ENCODE measurements around the gene SFMBT2.

Gene SFMBT2

DNA sequence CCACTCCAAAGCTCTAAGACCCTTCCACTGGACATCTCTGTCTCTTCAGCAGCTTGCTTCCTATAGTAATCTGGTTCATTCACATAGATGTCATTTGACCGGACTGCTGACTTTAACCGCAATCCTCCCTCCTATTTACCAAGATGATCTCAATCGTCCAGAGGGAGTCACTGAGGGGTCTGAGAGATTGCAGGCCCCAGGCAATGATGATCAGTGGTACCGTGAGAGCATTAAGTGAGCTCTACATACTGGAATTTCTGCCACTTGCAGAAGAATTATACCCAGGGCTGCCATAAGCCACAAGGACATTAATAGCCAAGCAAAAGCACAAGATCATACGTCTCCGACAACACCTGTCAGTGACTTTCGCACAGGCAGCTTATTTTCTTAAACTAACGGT lies 245.9 kb downstream of the SFMBT2 start:
- H3K36me3 ChIP-seq (ENCODE audit: control insufficient read depth in 2 of 2, insufficient read depth in 2 of 2, low read length in 2 of 2) = peaks cover 2 to 14% of the 10 kb centered on the region in 2 donors
- peaks cover 0 to 4% of the 10 kb centered on the region in 2 donors for H3K9me3 ChIP-seq (ENCODE audit: control insufficient read depth in 2 of 2, low read length in 2 of 2)
- H3K9ac ChIP-seq (ENCODE audit: low read depth in 1 of 2, low read length in 2 of 2) = no peak overlapping the region
- no peaks in the 10 kb centered on the region for H3K27me3 ChIP-seq (ENCODE audit: control insufficient read depth in 2 of 2, insufficient read depth in 2 of 2, low read length in 2 of 2)
- H3K4me3 ChIP-seq (ENCODE audit: low read length in 2 of 2) = no peak overlapping the region
- no peaks in the 10 kb centered on the region for H3K4me1 ChIP-seq (ENCODE audit: control insufficient read depth in 2 of 2, insufficient read depth in 2 of 2, low read length in 2 of 2)
- H3K27ac ChIP-seq (ENCODE audit: low read depth in 2 of 2, low read length in 2 of 2) = no peak overlapping the region

DNA sequence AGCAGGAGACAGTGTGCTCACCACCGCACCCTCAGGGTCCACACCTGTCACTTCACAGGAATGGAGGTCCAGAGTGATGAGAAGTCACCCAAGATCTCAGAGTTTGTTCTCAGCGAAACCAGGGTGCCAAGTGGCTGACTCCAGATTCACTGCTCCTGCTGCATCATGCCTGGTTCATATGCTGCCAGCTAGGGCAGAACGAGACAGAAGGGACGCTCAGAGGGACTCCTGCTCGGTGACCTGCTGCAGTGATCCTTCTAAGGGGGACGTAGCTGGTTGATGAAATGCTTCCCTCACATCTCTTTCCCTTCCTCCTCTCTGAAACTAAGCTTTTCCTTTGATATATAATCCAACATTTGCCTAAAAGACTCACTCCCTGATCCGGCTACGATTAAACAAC lies 248.5 kb downstream of the SFMBT2 start:
- Histone ChIP-seq H3K27ac (ENCODE audit: low read depth in 2 of 2, low read length in 2 of 2) (no peak overlapping the region), H3K9me3 (ENCODE audit: control insufficient read depth in 2 of 2, low read length in 2 of 2) (peaks cover 0 to 2% of the 10 kb centered on the region in 2 donors), H3K36me3 (ENCODE audit: control insufficient read depth in 2 of 2, insufficient read depth in 2 of 2, low read length in 2 of 2) (peaks cover 0 to 14% of the 10 kb centered on the region in 2 donors), H3K4me3 (ENCODE audit: low read length in 2 of 2) (no peak overlapping the region), H3K27me3 (ENCODE audit: control insufficient read depth in 2 of 2, insufficient read depth in 2 of 2, low read length in 2 of 2) (no peaks in the 10 kb centered on the region), H3K9ac (ENCODE audit: low read depth in 1 of 2, low read length in 2 of 2) (no peak overlapping the region), H3K4me1 (ENCODE audit: control insufficient read depth in 2 of 2, insufficient read depth in 2 of 2, low read length in 2 of 2) (no peaks in the 10 kb centered on the region)

DNA sequence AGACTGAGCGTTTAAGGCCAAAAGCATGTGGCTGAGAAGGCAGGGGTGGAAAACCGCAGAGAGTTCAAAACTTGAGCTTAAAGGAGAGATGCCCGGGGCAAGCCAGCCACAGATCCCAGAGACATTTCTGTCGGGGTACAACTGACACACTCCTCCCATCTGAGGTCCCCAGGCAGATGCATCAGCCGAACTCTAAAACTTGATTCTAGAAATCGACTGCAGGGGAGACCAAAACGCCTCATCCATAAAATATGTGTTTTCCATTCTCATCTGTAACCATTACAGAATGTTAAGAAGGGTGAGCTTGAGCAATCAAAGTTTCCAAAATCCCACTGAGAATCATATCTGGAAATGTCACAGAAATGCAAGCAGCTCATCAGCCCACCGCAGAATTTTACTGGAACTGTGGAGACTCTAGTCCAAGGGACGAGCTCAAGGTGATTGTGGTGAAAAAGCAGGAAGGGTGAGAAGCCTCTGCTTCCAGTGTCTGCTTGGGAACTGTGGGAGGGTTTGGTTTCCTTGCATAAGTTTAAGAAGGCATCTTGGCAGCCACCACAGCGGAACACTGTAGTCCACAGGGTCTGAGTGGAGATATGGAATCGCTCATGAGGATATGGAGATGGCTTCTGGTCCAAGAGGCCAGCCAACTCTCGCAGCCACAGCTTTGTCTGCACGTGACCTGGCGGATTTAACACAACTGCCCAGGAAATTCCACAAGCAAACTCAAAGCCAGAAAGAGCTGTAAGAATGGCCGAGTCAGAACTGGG lies 249.2 kb downstream of the SFMBT2 start:
- no peak overlapping the region for H3K27ac ChIP-seq (ENCODE audit: low read depth in 2 of 2, low read length in 2 of 2)
- H3K9me3 ChIP-seq (ENCODE audit: control insufficient read depth in 2 of 2, low read length in 2 of 2) = peaks cover 0 to 2% of the 10 kb centered on the region in 2 donors
- H3K4me1 ChIP-seq (ENCODE audit: control insufficient read depth in 2 of 2, insufficient read depth in 2 of 2, low read length in 2 of 2) = no peaks in the 10 kb centered on the region
- H3K27me3 ChIP-seq (ENCODE audit: control insufficient read depth in 2 of 2, insufficient read depth in 2 of 2, low read length in 2 of 2) = no peaks in the 10 kb centered on the region
- no peak overlapping the region for H3K9ac ChIP-seq (ENCODE audit: low read depth in 1 of 2, low read length in 2 of 2)
- H3K36me3 ChIP-seq (ENCODE audit: control insufficient read depth in 2 of 2, insufficient read depth in 2 of 2, low read length in 2 of 2) = peaks cover 0 to 14% of the 10 kb centered on the region in 2 donors
- H3K4me3 ChIP-seq (ENCODE audit: low read length in 2 of 2) = no peak overlapping the region

DNA sequence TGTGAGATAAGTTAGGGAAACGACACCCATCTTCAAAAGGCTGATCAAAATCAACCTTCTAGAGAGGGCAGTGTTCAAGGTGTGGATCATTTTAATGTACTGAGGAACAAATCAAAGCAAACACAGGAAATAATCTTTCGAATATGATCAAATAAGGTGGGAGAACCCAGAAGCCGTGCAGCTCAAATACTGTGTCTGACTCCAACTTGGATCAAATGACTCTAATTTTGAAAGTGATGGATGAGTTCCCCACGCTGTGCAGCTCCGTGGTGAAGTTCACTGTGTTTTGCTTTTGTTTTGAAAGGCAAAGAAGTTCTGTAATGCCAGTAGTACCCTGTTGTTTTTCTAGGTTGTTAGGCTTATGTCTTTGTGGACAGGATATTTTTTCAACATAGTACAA lies 250.9 kb downstream of the SFMBT2 start:
- peaks cover 0 to 12% of the 10 kb centered on the region in 2 donors for H3K36me3 ChIP-seq (ENCODE audit: control insufficient read depth in 2 of 2, insufficient read depth in 2 of 2, low read length in 2 of 2)
- H3K4me3 ChIP-seq (ENCODE audit: low read length in 2 of 2) = no peak overlapping the region
- no peaks in the 10 kb centered on the region for H3K4me1 ChIP-seq (ENCODE audit: control insufficient read depth in 2 of 2, insufficient read depth in 2 of 2, low read length in 2 of 2)
- H3K9me3 ChIP-seq (ENCODE audit: control insufficient read depth in 2 of 2, low read length in 2 of 2) = peaks cover 0 to 2% of the 10 kb centered on the region in 2 donors
- H3K27ac ChIP-seq (ENCODE audit: low read depth in 2 of 2, low read length in 2 of 2) = no peak overlapping the region
- no peak overlapping the region for H3K9ac ChIP-seq (ENCODE audit: low read depth in 1 of 2, low read length in 2 of 2)
- H3K27me3 ChIP-seq (ENCODE audit: control insufficient read depth in 2 of 2, insufficient read depth in 2 of 2, low read length in 2 of 2) = no peaks in the 10 kb centered on the region

DNA sequence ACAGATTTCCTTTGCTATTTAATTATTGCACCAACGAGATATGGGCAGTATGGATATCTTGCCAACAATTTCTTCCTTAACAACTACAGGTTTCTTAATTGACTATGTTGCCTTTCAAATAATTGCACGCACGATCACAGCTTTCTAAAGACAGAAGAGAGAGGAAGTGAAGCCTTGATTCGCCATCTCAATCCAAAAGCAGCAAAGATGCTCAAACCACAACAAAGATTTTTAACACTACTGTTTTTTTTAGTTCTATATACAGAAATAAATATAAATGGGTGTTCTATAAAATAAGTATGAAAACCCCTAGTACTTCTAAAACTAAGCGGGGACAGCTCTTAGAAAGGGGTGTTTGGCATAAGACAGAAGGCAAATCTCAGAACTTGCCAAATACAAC lies 251.3 kb downstream of the SFMBT2 start:
- no peak overlapping the region for H3K4me3 ChIP-seq (ENCODE audit: low read length in 2 of 2)
- no peak overlapping the region for H3K9ac ChIP-seq (ENCODE audit: low read depth in 1 of 2, low read length in 2 of 2)
- H3K27ac ChIP-seq (ENCODE audit: low read depth in 2 of 2, low read length in 2 of 2) = no peak overlapping the region
- H3K36me3 ChIP-seq (ENCODE audit: control insufficient read depth in 2 of 2, insufficient read depth in 2 of 2, low read length in 2 of 2) = peaks cover 0 to 12% of the 10 kb centered on the region in 2 donors
- no peaks in the 10 kb centered on the region for H3K9me3 ChIP-seq (ENCODE audit: control insufficient read depth in 2 of 2, low read length in 2 of 2)
- H3K4me1 ChIP-seq (ENCODE audit: control insufficient read depth in 2 of 2, insufficient read depth in 2 of 2, low read length in 2 of 2) = no peaks in the 10 kb centered on the region
- no peaks in the 10 kb centered on the region for H3K27me3 ChIP-seq (ENCODE audit: control insufficient read depth in 2 of 2, insufficient read depth in 2 of 2, low read length in 2 of 2)

DNA sequence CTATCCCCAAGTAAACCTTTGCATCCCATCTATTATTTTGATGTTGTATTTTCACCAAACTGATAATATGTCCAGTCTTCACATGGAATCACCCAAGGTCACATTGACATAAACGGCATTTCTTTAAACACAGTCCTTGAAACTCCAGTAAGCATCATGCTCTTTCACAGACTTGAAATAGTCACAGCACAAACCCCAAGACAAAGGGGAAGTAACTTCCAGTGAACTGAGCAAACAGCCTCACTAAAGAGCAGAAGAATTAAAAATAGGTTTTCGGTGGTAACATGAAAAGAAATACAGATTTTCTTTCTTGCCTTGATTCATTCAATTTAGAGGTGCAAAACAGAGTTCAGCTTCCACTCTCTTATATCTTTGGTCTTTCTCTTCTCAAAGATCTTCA lies 253.7 kb downstream of the SFMBT2 start:
- H3K36me3 ChIP-seq (ENCODE audit: control insufficient read depth in 2 of 2, insufficient read depth in 2 of 2, low read length in 2 of 2) = peaks cover 0 to 3% of the 10 kb centered on the region in 2 donors
- H3K4me3 ChIP-seq (ENCODE audit: low read length in 2 of 2) = no peak overlapping the region
- H3K4me1 ChIP-seq (ENCODE audit: control insufficient read depth in 2 of 2, insufficient read depth in 2 of 2, low read length in 2 of 2) = no peaks in the 10 kb centered on the region
- H3K27me3 ChIP-seq (ENCODE audit: control insufficient read depth in 2 of 2, insufficient read depth in 2 of 2, low read length in 2 of 2) = no peaks in the 10 kb centered on the region
- no peaks in the 10 kb centered on the region for H3K9me3 ChIP-seq (ENCODE audit: control insufficient read depth in 2 of 2, low read length in 2 of 2)
- H3K9ac ChIP-seq (ENCODE audit: low read depth in 1 of 2, low read length in 2 of 2) = no peak overlapping the region
- no peak overlapping the region for H3K27ac ChIP-seq (ENCODE audit: low read depth in 2 of 2, low read length in 2 of 2)

DNA sequence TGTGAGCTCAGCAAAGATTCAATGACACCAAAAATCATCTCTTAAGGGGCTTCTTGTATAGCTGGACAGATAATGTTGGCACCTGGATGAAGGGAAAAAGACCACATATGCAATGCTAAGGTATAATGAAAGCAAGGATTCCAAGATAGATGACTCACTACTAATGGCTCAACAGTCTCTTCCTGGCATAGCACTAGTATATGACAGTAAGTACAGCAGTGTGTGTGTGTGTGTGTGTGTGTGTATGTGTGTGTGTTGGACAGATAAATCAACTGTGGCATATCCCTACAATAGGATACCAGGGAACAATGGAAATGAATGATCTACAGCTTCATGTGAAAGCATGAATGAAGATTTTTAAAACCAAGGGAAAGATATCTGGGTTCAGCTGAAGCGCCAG lies 257.1 kb downstream of the SFMBT2 start:
- no peaks in the 10 kb centered on the region for H3K36me3 ChIP-seq (ENCODE audit: control insufficient read depth in 2 of 2, insufficient read depth in 2 of 2, low read length in 2 of 2)
- H3K4me1 ChIP-seq (ENCODE audit: control insufficient read depth in 2 of 2, insufficient read depth in 2 of 2, low read length in 2 of 2) = no peaks in the 10 kb centered on the region
- no peak overlapping the region for H3K9ac ChIP-seq (ENCODE audit: low read depth in 1 of 2, low read length in 2 of 2)
- H3K27me3 ChIP-seq (ENCODE audit: control insufficient read depth in 2 of 2, insufficient read depth in 2 of 2, low read length in 2 of 2) = no peaks in the 10 kb centered on the region
- H3K27ac ChIP-seq (ENCODE audit: low read depth in 2 of 2, low read length in 2 of 2) = no peak overlapping the region
- H3K9me3 ChIP-seq (ENCODE audit: control insufficient read depth in 2 of 2, low read length in 2 of 2) = no peaks in the 10 kb centered on the region
- no peak overlapping the region for H3K4me3 ChIP-seq (ENCODE audit: low read length in 2 of 2)

DNA sequence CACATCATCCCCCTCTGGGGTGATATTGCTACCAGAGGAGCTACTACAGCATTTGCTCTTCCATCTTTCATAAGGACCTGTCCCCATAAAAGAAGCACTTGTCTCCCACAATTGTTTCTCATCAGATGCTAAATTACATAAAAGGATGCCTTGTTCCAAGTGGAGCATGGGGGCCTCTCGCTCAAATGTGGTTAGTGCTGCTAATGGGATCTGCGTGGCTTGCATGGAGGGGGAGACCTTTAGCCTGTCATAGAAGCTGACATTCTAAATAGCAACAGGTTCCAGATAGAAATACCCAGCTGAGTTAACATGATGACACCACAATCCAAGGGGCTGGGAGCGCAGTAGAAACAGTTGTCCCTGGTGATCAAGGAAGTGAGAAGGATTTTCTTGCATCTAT lies 257.9 kb downstream of the SFMBT2 start:
- Histone ChIP-seq H3K27ac (ENCODE audit: low read depth in 2 of 2, low read length in 2 of 2) (no peak overlapping the region), H3K27me3 (ENCODE audit: control insufficient read depth in 2 of 2, insufficient read depth in 2 of 2, low read length in 2 of 2) (no peaks in the 10 kb centered on the region), H3K9ac (ENCODE audit: low read depth in 1 of 2, low read length in 2 of 2) (no peak overlapping the region), H3K4me1 (ENCODE audit: control insufficient read depth in 2 of 2, insufficient read depth in 2 of 2, low read length in 2 of 2) (no peaks in the 10 kb centered on the region), H3K36me3 (ENCODE audit: control insufficient read depth in 2 of 2, insufficient read depth in 2 of 2, low read length in 2 of 2) (no peaks in the 10 kb centered on the region), H3K4me3 (ENCODE audit: low read length in 2 of 2) (no peak overlapping the region), H3K9me3 (ENCODE audit: control insufficient read depth in 2 of 2, low read length in 2 of 2) (no peaks in the 10 kb centered on the region)

DNA sequence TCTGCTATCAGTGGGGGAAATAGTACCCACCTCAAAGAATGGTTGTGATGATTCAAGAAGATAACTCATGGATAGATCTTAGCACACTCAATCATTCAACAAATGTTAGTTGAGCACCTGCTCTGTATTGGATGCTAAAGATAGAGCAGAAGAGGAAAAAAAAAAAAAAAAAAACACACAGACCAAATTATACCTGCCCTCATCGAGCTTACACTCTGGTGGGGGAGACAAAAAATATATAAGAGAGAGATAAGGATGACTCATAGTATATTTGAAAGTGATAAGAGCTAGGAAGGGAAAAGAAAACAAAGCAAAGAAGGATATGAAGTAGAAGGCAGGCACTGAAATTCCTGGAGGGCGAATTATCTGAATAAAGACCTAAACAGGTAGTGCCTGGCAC lies 258.5 kb downstream of the SFMBT2 start:
- Histone ChIP-seq H3K27ac (ENCODE audit: low read depth in 2 of 2, low read length in 2 of 2) (no peak overlapping the region), H3K4me3 (ENCODE audit: low read length in 2 of 2) (no peak overlapping the region)

DNA sequence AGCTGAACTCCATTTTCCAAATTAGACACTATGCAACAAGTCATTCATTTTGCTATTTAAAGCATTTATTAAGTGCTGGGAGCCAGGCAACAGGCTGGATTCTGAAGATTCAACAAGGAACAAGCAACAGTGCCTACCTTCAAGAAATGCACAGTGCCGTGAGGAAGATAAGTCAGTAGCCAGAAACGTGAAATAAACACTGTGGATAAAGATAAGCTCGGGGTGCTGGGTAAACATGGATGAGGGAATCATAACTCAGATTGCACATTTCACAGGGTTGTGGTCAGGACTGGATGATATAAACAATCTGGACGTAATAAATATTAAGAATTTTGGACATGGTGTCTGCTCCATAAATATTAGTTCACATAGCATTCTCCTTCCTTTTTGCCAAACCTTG lies 259.3 kb downstream of the SFMBT2 start:
- Histone ChIP-seq H3K4me3 (ENCODE audit: low read length in 2 of 2) (no peak overlapping the region), H3K4me1 (ENCODE audit: control insufficient read depth in 2 of 2, insufficient read depth in 2 of 2, low read length in 2 of 2) (no peaks in the 10 kb centered on the region), H3K36me3 (ENCODE audit: control insufficient read depth in 2 of 2, insufficient read depth in 2 of 2, low read length in 2 of 2) (no peaks in the 10 kb centered on the region), H3K9me3 (ENCODE audit: control insufficient read depth in 2 of 2, low read length in 2 of 2) (no peaks in the 10 kb centered on the region), H3K27me3 (ENCODE audit: control insufficient read depth in 2 of 2, insufficient read depth in 2 of 2, low read length in 2 of 2) (no peaks in the 10 kb centered on the region), H3K9ac (ENCODE audit: low read depth in 1 of 2, low read length in 2 of 2) (no peak overlapping the region), H3K27ac (ENCODE audit: low read depth in 2 of 2, low read length in 2 of 2) (no peak overlapping the region)

More for the DNA sequence above, 258.5 kb downstream of the SFMBT2 start:
- Histone ChIP-seq H3K9me3 (ENCODE audit: control insufficient read depth in 2 of 2, low read length in 2 of 2) (no peaks in the 10 kb centered on the region), H3K27me3 (ENCODE audit: control insufficient read depth in 2 of 2, insufficient read depth in 2 of 2, low read length in 2 of 2) (no peaks in the 10 kb centered on the region), H3K4me1 (ENCODE audit: control insufficient read depth in 2 of 2, insufficient read depth in 2 of 2, low read length in 2 of 2) (no peaks in the 10 kb centered on the region), H3K9ac (ENCODE audit: low read depth in 1 of 2, low read length in 2 of 2) (no peak overlapping the region), H3K36me3 (ENCODE audit: control insufficient read depth in 2 of 2, insufficient read depth in 2 of 2, low read length in 2 of 2) (no peaks in the 10 kb centered on the region)
